BLaER1 (cell line): ENCODE data around the gene PIGK.

Experiments
- H3K27ac ChIP-seq: shearing (Covaris generic); formaldehyde crosslinking; 2 replicates; pipeline ENCODE4 v1.8.1; 2022
- H3K27me3 ChIP-seq: shearing (Covaris generic); formaldehyde crosslinking; 2 replicates; pipeline ENCODE4 v1.8.1; 2022
- H3K36me3 ChIP-seq: shearing (Covaris generic); formaldehyde crosslinking; 2 replicates; pipeline ENCODE4 v1.8.1; 2022
- H3K4me1 ChIP-seq: shearing (Covaris generic); formaldehyde crosslinking; 2 replicates; pipeline ENCODE4 v1.8.1; 2022
- H3K4me2 ChIP-seq: shearing (Covaris generic); formaldehyde crosslinking; 2 replicates; pipeline ENCODE4 v1.8.1; 2022
- H3K4me3 ChIP-seq: shearing (Covaris generic); formaldehyde crosslinking; 2 replicates; pipeline ENCODE4 v1.8.1; 2022
- H3K9ac ChIP-seq: shearing (Covaris generic); formaldehyde crosslinking; 2 replicates; pipeline ENCODE4 v1.8.1; 2022
- H3K9me3 ChIP-seq: shearing (Covaris generic); formaldehyde crosslinking; 2 replicates; pipeline ENCODE4 v1.8.1; 2022
- H4K20me1 ChIP-seq: shearing (Covaris generic); formaldehyde crosslinking; 2 replicates; pipeline ENCODE4 v1.8.1; 2022
- Cebpa-rat ChIP-seq: shearing (Covaris generic); IDR thresholded peaks from 2 replicates; pipeline ENCODE4 v1.8.1; 2022

The PIGK gene

GRCh38 chr1:77120950-77121349 lies 98.3 kb downstream of the PIGK start:
- TF ChIP-seq Cebpa-rat = no peak

GRCh38 chr1:77118712-77119111 lies 100.5 kb downstream of the PIGK start:
- TF ChIP-seq Cebpa-rat = no peak
- no peak overlapping the region for H3K27ac ChIP-seq
- no peak overlapping the region for H3K9ac ChIP-seq
- H3K4me3 ChIP-seq = no peak overlapping the region
- no peaks in the 10 kb centered on the region for H3K27me3 ChIP-seq
- no peak overlapping the region for H3K4me2 ChIP-seq
- H4K20me1 ChIP-seq = no peaks in the 10 kb centered on the region
- H3K9me3 ChIP-seq = no peaks in the 10 kb centered on the region
- H3K4me1 ChIP-seq = no peaks in the 10 kb centered on the region
- H3K36me3 ChIP-seq = no peaks in the 10 kb centered on the region

More at GRCh38 chr1:77120950-77121349, 98.3 kb downstream of the PIGK start:
- no peak overlapping the region for H3K4me2 ChIP-seq
- no peak overlapping the region for H3K9ac ChIP-seq
- no peak overlapping the region for H3K4me3 ChIP-seq
- no peaks in the 10 kb centered on the region for H3K36me3 ChIP-seq
- H3K9me3 ChIP-seq = no peaks in the 10 kb centered on the region
- H3K27me3 ChIP-seq = no peaks in the 10 kb centered on the region
- H4K20me1 ChIP-seq = no peaks in the 10 kb centered on the region
- no peak overlapping the region for H3K27ac ChIP-seq
- H3K4me1 ChIP-seq = no peaks in the 10 kb centered on the region

GRCh38 chr1:77104672-77105071 lies 114.6 kb downstream of the PIGK start:
- Histone ChIP-seq H3K9ac (no peak overlapping the region), H3K36me3 (no peaks in the 10 kb centered on the region), H3K4me1 (no peaks in the 10 kb centered on the region), H4K20me1 (no peaks in the 10 kb centered on the region), H3K4me2 (no peak overlapping the region), H3K27me3 (no peaks in the 10 kb centered on the region), H3K4me3 (no peak overlapping the region), H3K9me3 (no peaks in the 10 kb centered on the region), H3K27ac (no peak overlapping the region)
- no peak for TF ChIP-seq Cebpa-rat

GRCh38 chr1:77103486-77103885 lies 115.7 kb downstream of the PIGK start:
- Histone ChIP-seq H3K27me3 (no peaks in the 10 kb centered on the region), H3K9me3 (no peaks in the 10 kb centered on the region), H3K9ac (no peak overlapping the region), H3K4me3 (no peak overlapping the region), H3K4me1 (no peaks in the 10 kb centered on the region), H4K20me1 (no peaks in the 10 kb centered on the region), H3K4me2 (no peak overlapping the region), H3K27ac (no peak overlapping the region), H3K36me3 (no peaks in the 10 kb centered on the region)
- TF ChIP-seq Cebpa-rat = no peak

- no peak for TF ChIP-seq Cebpa-rat
- Histone ChIP-seq H3K27me3 (no peaks in the 10 kb centered on the region), H3K4me2 (no peak overlapping the region)
Observed at GRCh38 chr1:77100875-77101274, 118.4 kb downstream of the PIGK start.

GRCh38 chr1:77096496-77097255 lies 122.6 kb downstream of the PIGK start:
- H3K36me3 ChIP-seq = no peaks in the 10 kb centered on the region
- H4K20me1 ChIP-seq = no peaks in the 10 kb centered on the region
- no peak overlapping the region for H3K4me3 ChIP-seq
- no peaks in the 10 kb centered on the region for H3K27me3 ChIP-seq
- no peaks in the 10 kb centered on the region for H3K4me1 ChIP-seq
- TF ChIP-seq Cebpa-rat = no peak
- H3K27ac ChIP-seq = no peak overlapping the region
- no peaks in the 10 kb centered on the region for H3K9me3 ChIP-seq
- no peak overlapping the region for H3K9ac ChIP-seq
- no peak overlapping the region for H3K4me2 ChIP-seq

More at GRCh38 chr1:77100875-77101274, 118.4 kb downstream of the PIGK start:
- no peaks in the 10 kb centered on the region for H4K20me1 ChIP-seq
- no peak overlapping the region for H3K27ac ChIP-seq
- H3K9ac ChIP-seq = no peak overlapping the region
- no peak overlapping the region for H3K4me3 ChIP-seq
- no peaks in the 10 kb centered on the region for H3K36me3 ChIP-seq
- H3K9me3 ChIP-seq = no peaks in the 10 kb centered on the region
- H3K4me1 ChIP-seq = no peaks in the 10 kb centered on the region

- H3K27me3 ChIP-seq = no peaks in the 10 kb centered on the region
- no peaks in the 10 kb centered on the region for H3K4me1 ChIP-seq
- TF ChIP-seq Cebpa-rat = no peak
- no peak overlapping the region for H3K27ac ChIP-seq
- H3K4me2 ChIP-seq = no peak overlapping the region
- H4K20me1 ChIP-seq = no peaks in the 10 kb centered on the region
- H3K9me3 ChIP-seq = no peaks in the 10 kb centered on the region
- H3K4me3 ChIP-seq = no peak overlapping the region
- no peaks in the 10 kb centered on the region for H3K36me3 ChIP-seq
- no peak overlapping the region for H3K9ac ChIP-seq
Observed at GRCh38 chr1:77095236-77095635, 124.0 kb downstream of the PIGK start.

GRCh38 chr1:77089756-77090155 lies 129.5 kb downstream of the PIGK start:
- Histone ChIP-seq H3K27ac (no peak overlapping the region), H3K4me1 (no peaks in the 10 kb centered on the region), H3K4me3 (no peak overlapping the region), H3K27me3 (no peaks in the 10 kb centered on the region), H3K4me2 (no peak overlapping the region), H4K20me1 (no peaks in the 10 kb centered on the region), H3K36me3 (no peaks in the 10 kb centered on the region), H3K9me3 (no peaks in the 10 kb centered on the region), H3K9ac (no peak overlapping the region)
- no peak for TF ChIP-seq Cebpa-rat

GRCh38 chr1:77085109-77085508 lies 134.1 kb downstream of the PIGK start:
- no peaks in the 10 kb centered on the region for H4K20me1 ChIP-seq
- H3K9ac ChIP-seq = no peak overlapping the region
- no peak overlapping the region for H3K4me3 ChIP-seq
- TF ChIP-seq Cebpa-rat = no peak
- H3K9me3 ChIP-seq = no peaks in the 10 kb centered on the region
- H3K27me3 ChIP-seq = no peaks in the 10 kb centered on the region
- H3K4me1 ChIP-seq = no peaks in the 10 kb centered on the region
- no peak overlapping the region for H3K27ac ChIP-seq
- H3K36me3 ChIP-seq = no peaks in the 10 kb centered on the region
- H3K4me2 ChIP-seq = no peak overlapping the region

GRCh38 chr1:77084457-77084856 lies 134.8 kb downstream of the PIGK start:
- Histone ChIP-seq H3K4me2 (no peak overlapping the region), H3K9ac (no peak overlapping the region), H3K4me3 (no peak overlapping the region), H3K27me3 (no peaks in the 10 kb centered on the region), H3K36me3 (no peaks in the 10 kb centered on the region), H3K4me1 (no peaks in the 10 kb centered on the region), H3K9me3 (no peaks in the 10 kb centered on the region), H4K20me1 (no peaks in the 10 kb centered on the region), H3K27ac (no peak overlapping the region)
- no peak for TF ChIP-seq Cebpa-rat

GRCh38 chr1:77081834-77082233 lies 137.4 kb downstream of the PIGK start:
- no peaks in the 10 kb centered on the region for H3K27me3 ChIP-seq
- H4K20me1 ChIP-seq = no peaks in the 10 kb centered on the region
- TF ChIP-seq Cebpa-rat = no peak
- H3K36me3 ChIP-seq = no peaks in the 10 kb centered on the region
- no peak overlapping the region for H3K27ac ChIP-seq
- H3K4me2 ChIP-seq = no peak overlapping the region
- no peaks in the 10 kb centered on the region for H3K4me1 ChIP-seq
- no peaks in the 10 kb centered on the region for H3K9me3 ChIP-seq
- no peak overlapping the region for H3K4me3 ChIP-seq
- no peak overlapping the region for H3K9ac ChIP-seq
